ENCODE data around the gene FTSJ3.
A peak's percentile ranks its signal among the peaks of the same experiment; 100 is the strongest.
"Not testable (repeated sequence)": the region's sequence is repeated elsewhere in the genome, so short reads cannot be mapped to it uniquely, and the experiment has no call there.

FTSJ3 gene

DNA sequence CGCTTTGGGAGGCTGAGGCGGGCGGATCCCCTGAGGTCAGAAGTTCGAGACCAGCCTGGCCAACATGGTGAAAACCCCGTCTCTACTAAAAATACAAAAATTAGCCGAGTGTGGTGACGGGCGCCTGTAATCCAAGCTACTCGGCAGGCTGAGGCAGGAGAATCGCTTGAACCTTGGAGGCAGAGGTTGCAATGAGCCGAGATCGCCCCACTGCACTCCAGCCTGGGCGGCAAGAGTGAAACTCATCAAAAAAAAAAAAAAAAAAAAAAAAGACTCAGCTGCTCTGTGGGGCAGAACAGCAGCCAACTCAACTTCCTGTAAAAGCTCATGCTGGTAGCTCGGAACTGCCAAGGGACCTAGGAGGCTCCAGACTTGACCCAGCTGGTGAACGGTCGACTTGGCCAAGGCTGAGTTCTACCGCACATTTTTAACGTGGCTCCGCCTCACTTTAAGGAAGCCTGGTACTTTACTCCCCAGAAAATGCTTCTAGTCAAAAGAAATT is 16.0 kb upstream of the FTSJ3 start:
- not testable (repeated sequence) for DNase-seq (ENCODE audit: low read depth in 2 of 3, low spot score in 2 of 3)

DNA sequence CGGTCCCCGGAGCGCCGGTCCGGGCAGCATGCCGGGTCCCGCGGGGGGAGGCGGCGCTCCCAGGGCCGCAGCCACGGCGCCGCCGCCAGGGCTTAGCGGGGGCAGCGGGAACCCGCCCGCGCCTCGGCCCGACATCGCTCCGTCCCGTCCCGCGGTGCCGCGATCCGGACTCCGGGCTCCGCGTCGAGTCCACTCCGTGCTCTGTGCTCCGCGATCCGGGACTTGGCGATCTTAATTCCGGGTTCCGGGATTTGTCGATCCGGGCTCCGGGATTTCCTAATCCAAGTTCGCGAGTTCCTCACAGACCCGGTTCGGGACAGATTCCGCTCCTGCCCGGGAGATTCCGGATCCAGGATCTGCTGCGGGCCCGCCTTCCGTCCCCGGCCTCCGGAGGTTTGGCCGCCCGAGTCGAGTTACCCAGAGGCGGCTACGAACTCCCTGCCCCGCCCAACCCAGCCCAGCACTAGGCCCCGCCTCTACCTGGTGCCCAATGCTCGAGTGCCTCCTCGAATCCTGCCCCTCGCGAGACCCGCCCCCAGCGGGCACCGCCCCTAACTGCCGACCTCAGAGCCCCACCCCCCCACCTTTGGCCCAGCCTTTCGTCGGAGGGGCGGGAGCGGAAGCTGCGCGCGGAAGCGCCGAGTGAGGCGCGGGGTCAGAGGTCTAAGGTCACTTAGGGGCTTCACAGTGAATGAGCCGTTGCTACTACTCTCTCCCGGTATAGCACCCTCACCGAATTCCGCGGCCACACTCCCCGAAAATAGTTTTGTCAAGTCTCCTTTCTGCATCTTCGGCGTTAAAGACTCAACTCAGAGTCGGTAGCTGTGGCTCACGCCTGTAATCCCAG is 15.3 kb upstream of the FTSJ3 start, which contains the start of gene SMARCD2:
TSS of gene SMARCD2 (minus strand) at position 146 of the 847 bp plus-strand sequence. CDS start at position 135, 11 bp downstream.
- peak; percentile 93 to 97 (median 96) for DNase-seq (ENCODE audit: low read depth in 2 of 3, low spot score in 2 of 3)

DNA sequence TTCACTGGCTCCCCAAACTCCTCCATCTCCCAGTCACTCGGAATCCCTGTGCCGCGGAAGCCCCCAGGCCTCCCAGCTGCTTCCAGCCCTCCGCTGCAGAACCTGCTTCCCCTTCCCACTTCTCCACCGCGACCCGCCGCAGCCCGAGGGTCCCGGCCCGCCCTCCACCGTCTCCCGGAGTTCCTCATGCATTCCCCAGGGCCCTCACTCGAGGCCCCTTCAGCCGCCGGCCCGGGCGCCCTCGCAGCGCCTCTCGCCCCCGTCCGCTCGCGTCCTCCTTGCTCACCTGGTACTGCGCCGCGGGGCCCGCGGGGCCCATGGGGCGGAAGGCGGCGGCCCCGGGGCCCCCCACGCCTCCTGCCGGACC is 14.7 kb upstream of the FTSJ3 start:
- DNase-seq (ENCODE audit: low read depth in 2 of 3, low spot score in 2 of 3) = no peak

DNA sequence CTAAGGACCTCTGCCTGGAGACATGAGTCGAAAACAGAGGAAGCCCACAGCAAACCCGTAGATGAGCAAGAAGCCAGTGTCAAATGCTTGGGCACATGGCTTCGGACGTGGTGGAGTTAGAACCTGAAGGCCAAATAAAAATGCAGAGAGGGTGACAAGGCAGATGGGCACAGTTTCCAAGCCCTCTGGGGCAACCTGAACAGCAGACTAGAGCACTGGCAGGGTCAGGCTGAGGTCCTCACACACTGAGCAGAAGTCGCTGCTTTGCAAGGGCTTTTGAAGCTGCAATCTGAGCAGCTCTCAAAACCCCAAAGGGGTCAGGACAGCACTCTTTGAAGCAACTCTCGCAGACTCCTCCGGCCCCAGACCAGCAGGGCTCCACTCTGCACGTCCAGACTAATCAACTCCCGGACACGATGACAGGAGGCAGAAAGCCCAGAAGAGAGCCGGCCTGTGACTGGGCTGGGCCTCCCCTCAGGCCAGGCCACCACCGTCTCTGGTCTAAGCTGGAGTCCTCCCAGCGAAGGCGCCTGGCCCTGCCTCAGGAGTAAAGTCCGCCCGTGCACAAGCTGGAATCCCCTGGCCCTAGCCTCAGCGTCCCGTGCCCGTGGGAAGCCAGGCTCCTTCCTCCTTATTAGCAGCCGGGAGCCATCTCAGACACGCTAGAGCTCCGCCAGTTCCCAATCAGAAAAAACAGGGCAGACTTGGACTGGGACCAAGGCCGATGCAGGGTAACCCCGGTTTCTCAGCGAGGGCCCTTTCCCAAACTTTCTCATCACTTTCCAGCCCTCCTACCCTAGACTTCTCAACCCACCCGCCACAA is 14.1 kb upstream of the FTSJ3 start:
- no peak for DNase-seq (ENCODE audit: low read depth in 2 of 3, low spot score in 2 of 3)

DNA sequence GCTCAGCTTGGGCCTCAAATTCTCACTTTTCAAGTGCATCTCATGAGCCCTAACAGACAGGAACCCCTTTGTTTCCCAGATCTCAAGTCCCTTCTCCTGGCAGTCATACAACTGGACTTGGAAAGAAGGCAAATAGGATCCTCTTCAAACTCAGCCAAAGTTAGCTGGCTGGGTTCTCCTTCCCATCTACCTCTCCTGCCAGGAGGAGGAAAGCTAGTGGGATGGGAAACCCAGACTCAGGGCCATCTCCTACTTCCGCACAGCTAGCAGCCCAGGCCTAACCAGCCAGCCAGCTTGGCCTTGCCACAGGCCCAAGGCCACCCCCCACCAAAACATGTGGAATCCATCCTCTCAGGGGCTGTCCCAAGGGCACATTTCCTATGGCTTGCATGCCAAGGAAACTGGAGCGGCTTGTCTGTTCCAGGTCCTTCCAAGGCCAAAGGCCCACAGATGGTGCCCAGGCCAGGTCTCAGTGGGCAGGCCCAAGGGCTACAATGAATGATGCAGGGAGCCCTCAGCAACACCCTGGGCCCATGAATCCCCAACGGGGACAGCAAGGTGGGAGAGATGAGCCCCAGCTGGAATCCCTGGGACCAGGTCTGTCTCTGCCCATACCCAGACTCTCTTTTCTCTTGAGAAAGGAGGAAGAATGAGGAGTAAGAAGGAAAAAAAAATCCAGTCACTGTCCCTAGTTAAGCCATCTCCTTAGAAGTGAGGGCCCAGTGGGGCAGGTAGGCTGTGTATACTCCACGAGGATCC is 13.3 kb upstream of the FTSJ3 start:
- DNase-seq (ENCODE audit: low read depth in 2 of 3, low spot score in 2 of 3) = no peak

DNA sequence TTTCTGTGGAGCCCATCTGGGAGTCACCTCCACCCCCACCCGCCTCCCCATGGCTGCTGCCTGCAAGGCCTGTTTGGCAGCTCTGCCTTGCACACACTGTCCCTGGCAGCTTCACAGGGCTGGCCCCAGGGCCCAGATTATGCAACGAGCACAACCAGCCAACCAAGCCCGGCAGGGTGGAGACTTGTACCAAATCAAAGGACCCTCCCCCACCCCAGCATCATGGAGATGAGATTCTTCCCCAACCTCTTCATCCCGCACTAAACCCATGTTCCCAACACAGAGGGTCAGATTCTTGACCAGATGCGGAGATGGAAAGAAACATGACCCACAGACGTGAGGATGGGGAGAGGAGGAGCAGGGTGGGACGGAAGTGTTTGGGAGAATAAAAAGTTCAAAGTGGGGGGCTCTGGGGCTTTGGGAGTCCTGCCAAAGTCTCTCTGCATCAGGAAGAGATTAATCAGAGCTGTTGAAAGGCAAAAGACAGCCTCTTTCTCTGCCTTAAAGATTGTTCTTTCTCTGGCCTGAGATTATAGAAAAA is 11.2 kb upstream of the FTSJ3 start:
- DNase-seq (ENCODE audit: low read depth in 2 of 3, low spot score in 2 of 3) = no peak

DNA sequence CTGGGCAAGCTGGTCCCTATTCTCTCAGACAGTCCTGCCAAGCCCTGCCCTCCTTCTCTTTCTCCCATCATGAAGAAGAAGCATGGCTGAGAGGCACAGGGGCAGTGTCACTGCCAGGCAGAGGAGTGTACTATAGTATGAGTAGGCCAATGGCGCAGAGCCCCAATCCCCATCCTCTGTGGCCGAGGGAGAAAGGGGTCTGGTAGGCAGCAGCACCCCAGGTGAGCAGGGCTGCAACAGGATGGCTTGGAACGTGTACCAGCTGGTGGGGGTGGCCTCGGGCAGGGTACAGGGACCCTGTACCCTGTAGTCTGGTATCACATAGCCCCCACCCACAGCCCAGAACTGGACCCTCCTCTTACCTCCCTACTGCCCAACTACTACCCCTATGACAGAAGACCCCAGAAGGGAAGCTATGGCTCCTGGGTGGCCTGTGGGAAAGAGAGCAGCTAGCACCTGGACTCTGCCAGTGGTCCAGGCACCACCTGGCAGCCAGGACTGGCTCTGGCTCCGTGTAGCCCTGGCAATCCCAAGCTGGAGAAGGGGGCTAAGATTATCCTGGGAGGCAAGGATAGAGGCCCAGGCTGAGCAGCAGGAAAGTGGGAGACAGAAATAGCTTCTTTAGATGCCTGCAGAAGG is 10.6 kb upstream of the FTSJ3 start:
- no peak for DNase-seq (ENCODE audit: low read depth in 2 of 3, low spot score in 2 of 3)

DNA sequence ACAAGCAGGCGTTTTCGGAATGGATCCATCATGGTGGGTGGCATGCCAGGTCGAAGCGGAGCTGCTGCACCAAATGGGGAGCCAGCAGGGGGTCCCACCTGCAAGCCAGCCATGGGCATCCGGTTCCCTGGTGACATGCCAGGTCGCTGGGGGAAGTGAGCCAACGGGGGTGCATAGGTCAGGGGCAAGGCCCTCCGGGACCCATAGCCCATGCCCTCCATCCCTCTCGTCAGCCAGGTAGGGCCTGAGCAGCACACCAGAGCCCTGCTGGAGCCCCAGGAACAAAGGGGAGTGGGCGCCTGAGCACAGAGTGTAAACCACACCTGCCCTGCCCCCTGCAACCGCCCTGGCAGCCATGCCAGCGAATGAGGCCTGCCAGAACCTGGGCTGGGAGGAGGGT is 10.0 kb upstream of the FTSJ3 start:
- DNase-seq (ENCODE audit: low read depth in 2 of 3, low spot score in 2 of 3) = no peak

- no peak for DNase-seq (ENCODE audit: low read depth in 2 of 3, low spot score in 2 of 3)
Measured at GRCh38 chr17:63836811-63837210, 9.3 kb upstream of the FTSJ3 start.

DNA sequence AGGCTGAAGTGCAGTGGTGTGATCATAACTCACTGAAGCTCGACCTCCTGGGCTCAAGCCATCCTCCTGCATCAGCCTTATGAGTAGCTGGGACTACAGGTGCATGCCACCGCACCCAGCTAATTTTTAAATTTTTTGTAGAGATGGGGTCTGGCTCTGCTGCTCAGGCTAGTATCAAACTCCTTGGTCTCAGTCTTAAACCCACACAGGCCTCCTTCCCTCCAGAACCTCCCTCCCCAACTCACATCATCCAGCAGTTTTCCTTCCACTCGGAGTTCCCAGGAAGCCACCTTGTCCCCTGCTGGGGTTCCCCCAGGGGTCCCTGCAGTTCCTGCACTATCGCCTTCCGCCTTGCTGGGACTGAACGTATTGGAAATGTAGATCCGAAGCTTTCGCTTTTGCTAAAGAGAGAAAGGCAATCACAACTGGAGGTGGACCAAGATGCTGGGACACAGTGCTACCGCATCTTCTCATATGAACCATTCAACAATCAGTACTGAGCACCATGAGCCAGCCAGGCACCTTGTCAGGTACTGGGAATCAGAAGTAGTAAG is 7.8 kb upstream of the FTSJ3 start:
- no peak for DNase-seq (ENCODE audit: low read depth in 2 of 3, low spot score in 2 of 3)

DNA sequence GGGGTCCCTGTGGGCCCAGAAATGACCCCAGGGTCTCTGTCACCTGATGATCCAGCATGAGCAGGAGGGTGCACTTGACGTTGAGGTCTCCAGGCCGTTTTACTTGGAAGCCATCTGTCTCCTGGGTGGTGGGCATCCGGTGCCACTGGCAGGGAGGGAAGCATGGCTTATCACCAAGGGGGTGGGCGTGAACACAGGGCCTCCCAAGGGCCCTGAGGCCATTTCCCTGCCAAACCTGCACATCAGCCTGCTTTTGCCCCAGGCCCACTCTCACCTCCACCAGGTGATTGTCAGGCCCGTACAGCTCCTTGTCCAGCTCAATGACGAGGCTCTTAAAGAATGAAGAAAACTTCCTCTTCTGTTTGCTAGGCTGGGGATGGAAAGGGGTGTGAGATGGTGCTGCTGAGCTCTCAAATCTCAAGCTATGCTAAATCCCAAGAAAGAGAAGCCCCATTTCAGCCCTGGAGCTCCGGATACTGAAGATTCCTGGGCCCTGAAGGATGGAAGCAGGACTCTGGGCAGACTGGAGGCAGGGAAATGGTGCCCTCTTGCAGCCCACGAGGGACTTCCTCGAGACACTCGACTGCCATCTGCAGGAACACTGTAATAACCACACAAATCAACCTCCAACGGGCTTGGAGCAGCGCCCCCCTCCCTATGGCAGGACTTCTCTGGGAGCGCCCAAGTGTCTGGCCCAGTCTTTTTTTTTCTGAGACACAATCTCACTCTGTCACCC is 7.1 kb upstream of the FTSJ3 start:
- DNase-seq (ENCODE audit: low read depth in 2 of 3, low spot score in 2 of 3) = no peak

DNA sequence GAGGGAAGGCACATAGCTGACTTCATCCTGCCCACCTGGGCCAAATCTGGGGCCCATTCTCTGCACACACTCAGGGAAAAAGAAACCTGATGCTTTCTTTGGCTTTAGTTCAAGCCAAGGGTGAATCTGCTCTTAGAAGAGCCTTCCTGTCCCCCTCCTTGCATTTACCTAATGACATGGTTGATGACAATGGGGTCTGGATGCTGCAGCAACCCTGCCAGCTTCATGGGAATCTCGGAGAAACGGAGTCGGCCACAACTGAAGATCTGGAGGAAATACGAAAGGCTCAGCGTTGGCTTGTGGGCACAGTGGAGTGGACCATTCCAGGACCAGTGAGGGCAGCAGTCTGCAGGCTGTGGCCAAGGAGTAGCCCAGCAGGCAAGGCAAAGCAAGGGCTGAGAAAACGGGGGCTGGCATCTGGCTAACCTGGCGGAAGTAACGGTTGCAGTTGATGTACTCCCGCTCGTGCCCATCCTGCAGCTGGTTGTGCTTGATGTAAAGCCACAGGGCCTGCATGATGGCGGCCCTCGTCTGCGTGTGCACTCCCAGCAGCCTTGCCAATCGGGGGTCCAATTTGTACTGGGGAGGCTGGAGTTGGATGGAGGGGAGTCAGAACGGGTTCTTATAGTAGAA is 6.4 kb upstream of the FTSJ3 start:
- no peak for DNase-seq (ENCODE audit: low read depth in 2 of 3, low spot score in 2 of 3)

DNA sequence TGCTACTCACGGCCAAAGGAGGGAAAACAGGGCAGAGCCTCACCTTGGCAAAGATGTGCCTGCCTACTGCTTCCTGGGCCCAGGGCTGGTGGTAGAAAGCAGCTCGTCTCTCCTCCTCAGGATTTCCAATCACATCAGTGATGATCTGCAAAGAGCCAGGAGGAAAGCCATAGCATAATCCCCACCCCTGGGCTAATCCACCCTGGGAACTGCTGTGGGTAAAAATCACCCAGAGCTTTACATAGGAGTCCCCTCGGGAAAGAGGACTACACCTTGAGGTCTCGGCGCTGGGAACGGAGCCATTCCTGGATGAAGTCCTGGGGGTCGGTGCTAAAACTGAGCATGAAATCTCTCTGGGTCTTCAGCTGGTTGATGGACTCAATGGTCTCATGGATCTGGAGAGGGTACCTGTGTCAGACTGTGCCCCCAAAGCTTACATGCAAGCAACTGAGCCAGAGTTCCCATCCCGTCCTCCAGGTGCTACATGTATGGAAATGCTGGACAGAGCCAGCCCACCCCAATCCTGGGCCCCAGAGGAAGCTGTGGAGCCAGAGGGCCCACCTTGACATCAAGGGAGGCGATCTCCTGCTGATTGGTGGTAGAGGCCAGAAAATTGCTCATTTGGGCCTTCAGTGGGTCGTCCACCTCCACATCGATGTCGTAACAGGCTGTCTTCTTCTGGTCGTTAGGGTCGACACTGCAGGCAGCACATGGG is 5.7 kb upstream of the FTSJ3 start:
- DNase-seq (ENCODE audit: low read depth in 2 of 3, low spot score in 2 of 3) = no peak

- no peak for DNase-seq (ENCODE audit: low read depth in 2 of 3, low spot score in 2 of 3)
Measured at GRCh38 chr17:63832455-63832854, 5.0 kb upstream of the FTSJ3 start.

- no peak for DNase-seq (ENCODE audit: low read depth in 2 of 3, low spot score in 2 of 3)
Measured at GRCh38 chr17:63832014-63832413, 4.6 kb upstream of the FTSJ3 start.

DNA sequence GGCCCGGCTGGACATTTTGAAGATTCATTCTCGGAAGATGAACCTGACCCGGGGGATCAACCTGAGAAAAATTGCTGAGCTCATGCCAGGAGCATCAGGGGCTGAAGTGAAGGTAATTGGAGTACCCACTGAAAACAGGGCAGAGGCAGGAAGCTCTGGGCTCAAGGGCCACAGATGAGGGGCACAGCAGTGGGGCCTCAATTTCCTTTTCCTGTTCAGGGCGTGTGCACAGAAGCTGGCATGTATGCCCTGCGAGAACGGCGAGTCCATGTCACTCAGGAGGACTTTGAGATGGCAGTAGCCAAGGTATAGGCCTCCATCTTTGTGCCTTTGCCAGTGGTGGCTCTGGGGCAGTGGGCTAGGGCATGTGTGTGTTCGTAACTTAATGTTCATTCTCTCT is 4.0 kb upstream of the FTSJ3 start:
- DNase-seq (ENCODE audit: low read depth in 2 of 3, low spot score in 2 of 3) = no peak

DNA sequence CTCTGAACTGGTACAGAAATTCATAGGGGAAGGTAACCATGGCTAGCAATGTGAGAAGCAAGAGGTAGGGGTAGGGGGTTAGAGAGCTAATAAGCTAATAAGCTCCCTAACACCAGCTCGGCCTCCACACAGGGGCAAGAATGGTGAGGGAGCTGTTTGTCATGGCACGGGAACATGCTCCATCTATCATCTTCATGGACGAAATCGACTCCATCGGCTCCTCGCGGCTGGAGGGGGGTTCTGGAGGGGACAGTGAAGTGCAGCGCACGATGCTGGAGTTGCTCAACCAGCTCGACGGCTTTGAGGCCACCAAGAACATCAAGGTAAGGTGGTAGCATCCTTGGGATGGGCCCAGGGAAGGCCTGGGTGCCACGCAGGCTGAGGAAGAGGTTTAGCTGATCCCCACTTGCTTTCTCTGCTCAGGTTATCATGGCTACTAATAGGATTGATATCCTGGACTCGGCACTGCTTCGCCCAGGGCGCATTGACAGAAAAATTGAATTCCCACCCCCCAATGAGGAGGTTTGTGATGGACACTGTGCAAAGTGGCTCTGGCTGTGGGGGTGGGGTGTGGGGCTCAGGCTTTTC is 3.5 kb upstream of the FTSJ3 start:
- no peak for DNase-seq (ENCODE audit: low read depth in 2 of 3, low spot score in 2 of 3)

GRCh38 chr17:63830278-63830677 is 2.8 kb upstream of the FTSJ3 start:
- no peak for DNase-seq (ENCODE audit: low read depth in 2 of 3, low spot score in 2 of 3)
